Activated CD4-positive, alpha-beta T cell treated with anti-CD3 and anti-CD28 coated beads, Interleukin-2, amount 10 ng/mL, durations not matched to agents 7 days and 5 days (primary cell): ENCODE data around the gene LCE1F. TPM values are rescaled to one million over a fixed set of nuclear protein-coding genes. Genes with fewer than 3 reads are reported as not detected.

Experiments
- CTCF ChIA-PET: fragments of 350-600 bp; sonication (Branson Sonifier 250); formaldehyde crosslinking; loops from one replicate; lab custom pipeline; 2021; ENCODE audit warnings: antibody characterized with exemption; lab: Charles Lee
- POLR2A ChIA-PET: fragments of 350-600 bp; sonication (Branson Sonifier 250); formaldehyde crosslinking; loops from one replicate; lab custom pipeline; 2021; ENCODE audit warnings: antibody characterized with exemption; lab: Charles Lee
- DNase-seq: peaks from one replicate; pipeline ENCODE4 v3.0.0-alpha.2; 2020
- H3K27ac Mint-ChIP-seq: one replicate; pipeline ENCODE4 v1.8.0; 2021; ENCODE audit warnings: mild to moderate bottlenecking, moderate library complexity, mixed read lengths
- H3K27me3 Mint-ChIP-seq: one replicate; pipeline ENCODE4 v1.8.0; 2021; ENCODE audit warnings: mixed read lengths
- H3K36me3 Mint-ChIP-seq: one replicate; pipeline ENCODE4 v1.8.0; 2021; ENCODE audit warnings: low read depth, mixed read lengths
- H3K4me1 Mint-ChIP-seq: one replicate; pipeline ENCODE4 v1.8.0; 2021; ENCODE audit warnings: mixed read lengths
- H3K4me3 Mint-ChIP-seq: one replicate; pipeline ENCODE4 v1.8.0; 2021; ENCODE audit warnings: mild to moderate bottlenecking, moderate library complexity, mixed read lengths
- H3K9me3 Mint-ChIP-seq: one replicate; pipeline ENCODE4 v1.8.0; 2021; ENCODE audit warnings: mixed read lengths
- total RNA-seq, 2 experiments: library from RNA; stranded (reverse); gene quantifications; one replicate each; pipeline ENCODE4 v1.2.3, GENCODE V29; 2021

The LCE1F gene
- total RNA-seq, 2 experiments from 2014 or later = not detected

- POLR2A ChIA-PET = no interaction called here
- peaks cover 14% of the 10 kb centered on the region for H3K27me3 Mint-ChIP-seq
Measured at GRCh38 chr1:152756872-152757271, 18.1 kb upstream of the LCE1F start.

GRCh38 chr1:152757747-152758146 lies 17.2 kb upstream of the LCE1F start, which contains the start of gene KPRP:
Gene KPRP (plus strand): TSS chr1:152758025. CDS start chr1:152759589, 1,564 bp downstream.
- Mint-ChIP-seq H3K27me3 (peaks cover 11% of the 10 kb centered on the region), H3K4me1 (no peaks in the 10 kb centered on the region), H3K9me3 (no peaks in the 10 kb centered on the region), H3K27ac (no peak within 1 kb of the TSS), H3K4me3 (no peak within 1 kb of the TSS), H3K36me3 (no peaks in the 10 kb centered on the region)
- DNase-seq = no peak
- ChIA-PET POLR2A (no interaction called here), CTCF (no interaction called here)

More at GRCh38 chr1:152756872-152757271, 18.1 kb upstream of the LCE1F start:
- no peaks in the 10 kb centered on the region for H3K9me3 Mint-ChIP-seq
- H3K4me1 Mint-ChIP-seq = no peaks in the 10 kb centered on the region
- no peak for DNase-seq
- CTCF ChIA-PET = no interaction called here
- no peaks in the 10 kb centered on the region for H3K36me3 Mint-ChIP-seq
- no peak overlapping the region for H3K4me3 Mint-ChIP-seq
- no peak overlapping the region for H3K27ac Mint-ChIP-seq

- Mint-ChIP-seq H3K4me3 (no peak overlapping the region), H3K36me3 (no peaks in the 10 kb centered on the region), H3K9me3 (no peaks in the 10 kb centered on the region), H3K27ac (no peak overlapping the region), H3K4me1 (no peaks in the 10 kb centered on the region), H3K27me3 (peaks cover 9% of the 10 kb centered on the region)
- ChIA-PET POLR2A (no interaction called here), CTCF (interaction anchor here (0.5 kb wide), 1 partner anchor 664 kb away, joined by 3 read pairs; no protein-coding TSS in a partner anchor)
- no peak for DNase-seq
Measured at GRCh38 chr1:152758636-152759035, 16.3 kb upstream of the LCE1F start.

GRCh38 chr1:152759453-152760173 lies 15.3 kb upstream of the LCE1F start:
- no peaks in the 10 kb centered on the region for H3K4me1 Mint-ChIP-seq
- POLR2A ChIA-PET = no interaction called here
- peaks cover under 1% of the 10 kb centered on the region for H3K27me3 Mint-ChIP-seq
- H3K27ac Mint-ChIP-seq = no peak overlapping the region
- H3K4me3 Mint-ChIP-seq = no peak overlapping the region
- H3K36me3 Mint-ChIP-seq = no peaks in the 10 kb centered on the region
- DNase-seq = no peak
- CTCF ChIA-PET = no interaction called here
- H3K9me3 Mint-ChIP-seq = no peaks in the 10 kb centered on the region

- H3K4me3 Mint-ChIP-seq = no peak overlapping the region
- DNase-seq = no peak
- H3K27me3 Mint-ChIP-seq = no peaks in the 10 kb centered on the region
- no peaks in the 10 kb centered on the region for H3K9me3 Mint-ChIP-seq
- H3K27ac Mint-ChIP-seq = no peak overlapping the region
- H3K36me3 Mint-ChIP-seq = no peaks in the 10 kb centered on the region
- ChIA-PET POLR2A (no interaction called here), CTCF (no interaction called here)
- H3K4me1 Mint-ChIP-seq = no peaks in the 10 kb centered on the region
Measured at GRCh38 chr1:152760551-152761190, 14.3 kb upstream of the LCE1F start.

- no peak for DNase-seq
- ChIA-PET CTCF (no interaction called here), POLR2A (no interaction called here)
- no peak overlapping the region for H3K4me3 Mint-ChIP-seq
- H3K36me3 Mint-ChIP-seq = no peaks in the 10 kb centered on the region
- H3K4me1 Mint-ChIP-seq = no peaks in the 10 kb centered on the region
- H3K27me3 Mint-ChIP-seq = no peaks in the 10 kb centered on the region
- H3K9me3 Mint-ChIP-seq = no peaks in the 10 kb centered on the region
- no peak overlapping the region for H3K27ac Mint-ChIP-seq
Measured at GRCh38 chr1:152761609-152762213, 13.2 kb upstream of the LCE1F start.

- no peaks in the 10 kb centered on the region for H3K36me3 Mint-ChIP-seq
Measured at GRCh38 chr1:152768847-152769533, 6.0 kb upstream of the LCE1F start.

GRCh38 chr1:152770411-152770810 lies 4.5 kb upstream of the LCE1F start:
- no peak overlapping the region for H3K4me3 Mint-ChIP-seq
- H3K27me3 Mint-ChIP-seq = peaks cover 6% of the 10 kb centered on the region
- H3K27ac Mint-ChIP-seq = no peak overlapping the region
- POLR2A ChIA-PET = no interaction called here
- H3K4me1 Mint-ChIP-seq = no peaks in the 10 kb centered on the region
- no peaks in the 10 kb centered on the region for H3K36me3 Mint-ChIP-seq
- CTCF ChIA-PET = no interaction called here
- H3K9me3 Mint-ChIP-seq = no peaks in the 10 kb centered on the region
- DNase-seq = no peak

More at GRCh38 chr1:152768847-152769533, 6.0 kb upstream of the LCE1F start:
- DNase-seq = no peak
- no peaks in the 10 kb centered on the region for H3K4me1 Mint-ChIP-seq
- H3K9me3 Mint-ChIP-seq = no peaks in the 10 kb centered on the region
- peaks cover 5% of the 10 kb centered on the region for H3K27me3 Mint-ChIP-seq
- ChIA-PET POLR2A (no interaction called here), CTCF (no interaction called here)
- H3K4me3 Mint-ChIP-seq = no peak overlapping the region
- H3K27ac Mint-ChIP-seq = no peak overlapping the region

GRCh38 chr1:152776361-152776760 lies 1.4 kb downstream of the LCE1F start:
- Mint-ChIP-seq H3K9me3 (no peaks in the 10 kb centered on the region), H3K4me3 (no peak overlapping the region), H3K27ac (no peak overlapping the region), H3K4me1 (no peaks in the 10 kb centered on the region), H3K36me3 (no peaks in the 10 kb centered on the region), H3K27me3 (peaks cover 10% of the 10 kb centered on the region)
- CTCF ChIA-PET = no interaction called here
- no peak for DNase-seq
- POLR2A ChIA-PET = no interaction called here

GRCh38 chr1:152777510-152778137 lies 2.7 kb downstream of the LCE1F start:
- Mint-ChIP-seq H3K4me1 (no peaks in the 10 kb centered on the region), H3K36me3 (no peaks in the 10 kb centered on the region), H3K27ac (no peak overlapping the region), H3K4me3 (no peak overlapping the region), H3K27me3 (peaks cover 8% of the 10 kb centered on the region), H3K9me3 (no peaks in the 10 kb centered on the region)
- POLR2A ChIA-PET = no interaction called here
- no peak for DNase-seq
- CTCF ChIA-PET = no interaction called here

GRCh38 chr1:152783095-152783494 lies 8.2 kb downstream of the LCE1F start:
- Mint-ChIP-seq H3K9me3 (no peaks in the 10 kb centered on the region), H3K4me3 (no peak overlapping the region), H3K4me1 (no peaks in the 10 kb centered on the region), H3K27me3 (peaks cover 15% of the 10 kb centered on the region), H3K36me3 (no peaks in the 10 kb centered on the region), H3K27ac (no peak overlapping the region)
- ChIA-PET POLR2A (no interaction called here), CTCF (no interaction called here)
- no peak for DNase-seq

GRCh38 chr1:152786077-152786476 lies 11.1 kb downstream of the LCE1F start, which contains the start of gene LCE1E:
Gene LCE1E (plus strand): TSS chr1:152786257. CDS start chr1:152787300, 1,043 bp downstream.
- Mint-ChIP-seq H3K27me3 (peaks cover 13% of the 10 kb centered on the region), H3K4me3 (no peak within 1 kb of the TSS), H3K27ac (no peak within 1 kb of the TSS), H3K9me3 (no peaks in the 10 kb centered on the region), H3K36me3 (no peaks in the 10 kb centered on the region), H3K4me1 (no peaks in the 10 kb centered on the region)
- ChIA-PET CTCF (no interaction called here), POLR2A (no interaction called here)
- DNase-seq = no peak
